Kidney tubule cell (primary cell): ENCODE data around the gene ITPR3.

ENCODE experiments used
- DNase-seq: peaks from one replicate; pipeline ENCODE4 v3.0.0-alpha.2; 2018; ENCODE audit warnings: low spot score

Gene ITPR3

DNA sequence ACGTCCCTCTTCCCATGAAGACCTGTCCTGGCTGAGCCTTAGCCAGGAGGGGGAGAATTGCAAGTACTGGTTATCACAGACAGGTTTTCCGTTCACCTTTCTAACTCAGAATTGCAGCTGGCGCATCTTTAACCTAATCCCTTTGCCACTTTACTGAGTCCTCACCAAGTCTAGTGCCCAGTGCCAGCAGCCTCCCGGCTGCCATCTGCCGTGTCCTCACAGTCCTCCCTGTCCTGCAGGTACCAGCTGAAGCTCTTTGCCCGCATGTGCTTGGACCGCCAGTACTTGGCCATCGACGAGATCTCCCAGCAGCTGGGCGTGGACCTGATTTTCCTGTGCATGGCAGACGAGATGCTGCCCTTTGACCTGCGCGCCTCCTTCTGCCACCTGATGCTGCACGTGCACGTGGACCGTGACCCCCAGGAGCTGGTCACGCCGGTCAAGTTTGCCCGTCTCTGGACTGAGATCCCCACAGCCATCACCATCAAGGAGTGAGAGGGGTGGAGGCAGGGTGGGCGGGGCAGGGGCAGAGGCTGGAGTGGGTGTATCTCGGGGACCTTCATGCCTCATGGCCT, 49.1 kb downstream of the ITPR3 start:
- no peak for DNase-seq

GRCh38 chr6:33670971-33671743, 50.0 kb downstream of the ITPR3 start:
- DNase-seq, result no peak

- no peak for DNase-seq
Measured at GRCh38 chr6:33671744-33672072, 50.6 kb downstream of the ITPR3 start.

DNA sequence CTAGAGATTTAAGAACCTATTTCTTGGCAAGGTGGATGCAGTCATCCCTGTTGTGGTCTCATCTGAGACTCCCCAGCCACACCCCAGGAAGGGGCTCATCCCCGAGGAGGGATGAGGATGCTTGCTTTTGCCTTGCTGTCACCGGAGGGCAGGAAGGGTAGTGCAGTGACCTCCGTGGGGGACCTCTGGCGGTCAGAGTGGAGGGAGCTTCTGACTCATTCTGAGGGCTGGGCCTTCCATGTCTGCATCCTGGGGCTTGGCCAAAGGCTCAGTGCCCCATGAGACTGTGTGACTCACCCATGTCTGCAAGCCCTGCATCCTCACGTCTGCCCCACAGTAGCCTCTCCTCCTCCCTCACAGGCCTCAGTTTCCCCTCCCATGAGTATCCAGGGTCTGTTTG, 51.7 kb downstream of the ITPR3 start:
- DNase-seq, result peak; percentile 97

GRCh38 chr6:33673851-33674250, 52.7 kb downstream of the ITPR3 start:
- no peak for DNase-seq

DNA sequence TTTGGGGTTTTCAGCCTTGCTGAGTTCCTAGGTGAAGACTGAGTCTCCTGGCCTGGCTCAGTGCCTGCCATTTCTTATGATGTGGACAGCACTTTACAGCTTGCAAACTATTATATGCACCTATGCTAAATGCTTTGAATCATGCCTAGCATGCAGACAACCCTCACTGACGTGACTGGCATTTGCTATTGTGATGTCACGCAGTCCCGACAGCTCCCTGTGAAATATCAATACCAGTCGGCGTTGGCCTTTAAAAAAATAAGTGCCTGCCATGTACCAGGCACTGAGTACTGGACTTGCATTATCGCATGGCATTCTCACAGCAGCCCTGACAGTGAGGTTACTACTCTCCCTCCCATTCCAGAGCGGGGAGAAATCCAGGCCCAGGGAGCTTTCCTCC, 54.8 kb downstream of the ITPR3 start:
- DNase-seq, result no peak

DNA sequence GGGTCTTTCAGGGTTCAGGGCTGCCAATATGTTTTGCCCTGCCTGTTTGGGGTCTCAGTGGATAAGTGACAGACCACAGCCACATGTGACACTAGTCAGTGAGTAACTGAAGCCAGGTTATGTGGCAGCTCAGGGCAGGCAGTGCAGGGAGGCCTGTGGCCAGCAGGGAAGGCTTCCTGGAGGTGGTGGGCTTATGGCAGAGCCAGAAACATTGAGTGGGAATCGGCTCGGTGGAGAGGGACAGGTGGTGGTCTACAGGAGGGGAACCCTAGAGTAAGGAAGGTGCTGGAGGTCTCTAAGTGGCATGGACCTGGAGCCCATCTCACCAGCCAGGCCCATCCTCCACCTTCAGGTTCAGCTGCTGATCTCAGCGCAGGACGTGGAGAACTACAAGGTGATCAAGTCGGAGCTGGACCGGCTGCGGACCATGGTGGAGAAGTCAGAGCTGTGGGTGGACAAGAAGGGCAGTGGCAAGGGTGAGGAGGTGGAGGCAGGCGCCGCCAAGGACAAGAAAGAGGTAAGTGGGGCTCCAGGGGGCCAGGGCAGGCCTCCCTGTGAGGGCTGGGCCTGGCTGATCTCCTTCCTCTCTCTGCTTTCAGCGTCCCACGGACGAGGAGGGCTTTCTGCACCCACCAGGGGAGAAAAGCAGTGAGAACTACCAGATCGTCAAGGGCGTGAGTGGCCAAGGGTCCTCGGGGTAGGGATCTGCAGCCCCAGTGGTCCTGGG, 55.5 kb downstream of the ITPR3 start:
- DNase-seq, result no peak

DNA sequence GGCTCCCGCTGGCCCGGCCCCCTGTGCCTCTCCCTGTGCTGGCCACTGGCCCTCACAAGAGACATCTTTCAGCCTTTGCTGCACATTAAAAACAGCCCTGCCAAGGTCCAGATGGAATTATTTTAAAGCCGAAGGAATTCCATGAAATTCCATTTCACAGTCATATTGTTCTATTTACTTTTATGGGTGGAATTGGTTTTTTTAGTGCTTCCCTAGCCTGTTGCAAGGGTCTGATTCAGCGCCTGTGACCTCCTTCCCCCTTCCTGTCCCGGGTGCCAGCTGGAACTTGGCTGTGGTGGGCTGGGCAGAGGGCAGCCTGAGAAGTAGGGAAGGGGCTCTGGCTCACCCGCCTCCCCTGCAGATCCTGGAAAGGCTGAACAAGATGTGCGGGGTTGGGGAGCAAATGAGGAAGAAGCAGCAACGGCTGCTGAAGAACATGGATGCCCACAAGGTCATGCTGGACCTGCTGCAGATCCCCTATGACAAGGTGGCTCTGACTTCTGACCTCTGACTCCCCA, 56.1 kb downstream of the ITPR3 start:
- no peak for DNase-seq

GRCh38 chr6:33677689-33678088, 56.6 kb downstream of the ITPR3 start:
- no peak for DNase-seq

- DNase-seq, result no peak
Measured at GRCh38 chr6:33678233-33678931, 57.3 kb downstream of the ITPR3 start.

DNA sequence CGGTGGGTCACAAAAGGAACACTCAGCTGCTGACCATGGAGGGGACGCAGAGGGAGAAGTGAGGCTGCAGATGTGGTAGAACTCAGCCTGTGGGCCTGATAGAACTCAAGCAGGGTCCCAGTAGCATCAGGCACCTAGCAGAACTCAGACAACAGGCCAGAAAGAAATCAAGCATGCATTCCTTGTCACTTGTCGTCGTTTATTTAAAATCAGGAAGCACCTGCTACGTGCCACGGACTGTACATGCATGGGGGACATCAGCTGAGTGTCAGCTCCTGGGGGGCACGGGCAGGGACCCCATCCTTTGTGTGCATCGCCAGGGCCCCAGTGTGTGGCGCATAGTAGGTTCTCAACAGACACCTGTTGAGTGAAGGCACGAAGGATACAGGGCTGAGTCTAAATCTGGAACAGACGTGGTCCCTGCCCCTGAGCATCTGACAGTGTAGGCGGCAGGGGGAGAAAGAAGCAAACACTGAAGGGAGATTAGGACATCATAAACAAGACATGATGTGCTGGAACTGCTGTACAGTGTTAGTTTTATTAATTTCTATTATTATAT, 57.9 kb downstream of the ITPR3 start:
- no peak for DNase-seq

DNA sequence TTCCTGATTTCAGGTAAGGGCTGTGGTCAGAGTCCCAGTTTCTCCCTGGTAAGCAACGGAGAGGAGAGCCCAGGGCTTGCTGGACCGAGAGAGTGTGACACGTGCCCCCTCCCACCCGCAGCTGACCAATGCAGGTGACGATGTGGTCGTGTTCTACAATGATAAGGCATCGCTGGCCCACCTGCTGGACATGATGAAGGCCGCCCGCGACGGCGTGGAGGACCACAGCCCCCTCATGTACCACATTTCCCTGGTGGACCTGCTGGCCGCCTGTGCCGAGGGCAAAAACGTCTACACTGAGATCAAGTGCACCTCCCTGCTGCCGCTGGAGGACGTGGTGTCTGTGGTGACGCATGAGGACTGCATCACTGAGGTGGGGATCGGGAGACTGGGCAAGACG, 58.6 kb downstream of the ITPR3 start:
- no peak for DNase-seq

GRCh38 chr6:33682341-33682740, 61.2 kb downstream of the ITPR3 start:
- no peak for DNase-seq

DNA sequence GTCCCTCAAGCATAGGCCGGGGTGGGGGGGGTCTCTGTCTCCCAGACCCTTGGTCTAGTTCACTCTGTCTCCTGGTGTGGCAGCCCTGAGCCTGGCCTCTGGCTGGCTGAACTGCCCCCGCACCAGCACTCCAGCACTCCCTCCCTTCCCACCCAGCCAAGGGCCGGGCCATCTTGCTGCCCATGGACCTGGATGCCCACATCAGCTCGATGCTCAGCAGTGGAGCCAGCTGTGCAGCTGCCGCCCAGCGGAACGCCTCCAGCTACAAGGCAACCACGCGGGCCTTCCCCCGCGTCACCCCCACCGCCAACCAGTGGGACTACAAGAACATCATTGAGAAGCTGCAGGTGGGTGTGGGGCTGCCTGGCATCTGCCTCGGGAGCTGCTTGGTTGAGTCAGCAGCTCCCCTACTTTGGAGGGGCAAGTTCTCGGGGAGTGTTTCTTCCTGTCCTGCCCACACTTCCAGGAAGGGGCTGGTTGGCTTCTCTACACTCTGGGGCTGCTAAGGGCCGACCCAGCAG, 62.0 kb downstream of the ITPR3 start:
- no peak for DNase-seq

DNA sequence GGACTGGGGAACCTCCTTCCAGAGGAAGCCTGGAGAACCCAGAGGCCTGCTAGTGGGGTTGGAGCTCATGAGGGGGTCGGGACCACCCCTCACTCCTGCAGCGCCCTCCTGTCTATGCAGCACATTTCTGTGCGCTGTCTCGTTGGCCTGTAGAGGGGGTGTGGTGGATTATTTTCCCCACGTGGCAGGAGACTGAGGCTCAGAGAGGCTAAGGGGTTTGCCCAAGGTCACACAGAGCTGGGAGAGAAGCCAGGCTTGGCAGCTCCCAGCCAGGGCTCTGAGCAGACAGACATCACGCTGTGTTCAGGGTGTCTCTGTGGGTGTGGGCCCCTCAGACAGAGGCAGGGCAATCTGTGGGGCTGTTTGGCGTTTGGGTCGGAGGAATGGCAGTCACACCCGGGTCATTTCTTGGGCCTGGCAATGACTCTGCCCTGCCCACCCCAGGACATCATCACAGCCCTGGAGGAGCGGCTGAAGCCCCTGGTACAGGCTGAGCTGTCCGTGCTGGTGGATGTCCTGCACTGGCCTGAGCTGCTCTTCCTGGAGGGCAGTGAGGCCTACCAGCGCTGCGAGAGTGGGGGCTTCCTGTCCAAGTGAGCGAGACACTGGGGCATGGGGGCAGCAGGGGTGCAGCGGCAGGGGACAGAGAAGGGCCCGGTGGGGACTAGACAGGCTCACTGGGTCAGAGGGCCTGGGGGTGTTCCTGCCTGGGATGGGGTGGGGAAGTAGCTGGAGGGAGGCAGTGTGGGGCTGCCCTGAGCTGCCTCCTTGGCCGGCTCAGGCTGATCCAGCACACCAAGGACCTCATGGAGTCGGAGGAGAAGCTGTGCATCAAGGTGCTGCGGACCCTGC, 62.7 kb downstream of the ITPR3 start:
- no peak for DNase-seq

GRCh38 chr6:33684428-33684896, 63.3 kb downstream of the ITPR3 start:
- DNase-seq, result no peak

GRCh38 chr6:33684983-33685382, 63.9 kb downstream of the ITPR3 start:
- no peak for DNase-seq

GRCh38 chr6:33685411-33686224, 64.5 kb downstream of the ITPR3 start:
- DNase-seq, result no peak

DNA sequence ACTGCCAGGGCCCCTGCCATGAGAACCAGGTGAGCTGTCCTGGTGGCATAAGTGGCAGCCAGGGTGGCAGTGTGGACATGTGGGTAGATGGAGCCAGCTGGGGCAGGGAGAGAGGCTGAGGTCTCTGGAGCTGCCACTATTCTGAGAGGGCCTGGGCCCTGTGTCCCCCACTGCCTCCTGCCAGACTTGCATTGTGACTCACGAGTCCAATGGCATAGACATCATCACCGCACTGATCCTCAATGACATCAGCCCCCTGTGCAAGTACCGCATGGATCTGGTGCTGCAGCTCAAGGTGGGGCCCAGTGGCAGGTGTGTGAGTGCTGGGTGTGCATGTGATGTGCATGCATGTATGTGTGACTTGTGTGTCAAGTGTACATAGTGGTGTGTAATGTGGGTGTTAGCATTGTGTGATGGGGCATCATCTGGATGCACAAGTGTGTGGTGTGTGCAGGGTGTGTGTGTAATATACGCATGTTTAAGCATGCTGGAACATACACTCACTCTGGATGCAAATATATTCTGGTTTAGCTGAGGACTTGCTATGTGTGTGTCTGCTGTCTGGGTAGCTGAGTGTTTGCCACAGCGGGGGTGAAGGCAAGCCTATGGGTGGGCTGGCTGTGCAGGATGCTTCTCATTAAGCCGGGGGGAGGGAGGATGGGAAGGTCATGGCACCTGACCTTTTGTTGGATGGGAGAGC, 65.3 kb downstream of the ITPR3 start:
- DNase-seq, result no peak
